HG03060 (cell line): ENCODE measurements around the gene CFAP99.
"Not testable (repeated sequence)": the region's sequence is repeated elsewhere in the genome, so short reads cannot be mapped to it uniquely, and the experiment has no call there.

Experiments used
- ATAC-seq: cut with Tn5 transposase; IDR thresholded peaks from one replicate; pipeline ENCODE4 v1.9.1; 2021; ENCODE audit warnings: low read depth, moderate number of reproducible peaks; ENCODE audit not compliant: unreplicated experiment

The CFAP99 gene

DNA sequence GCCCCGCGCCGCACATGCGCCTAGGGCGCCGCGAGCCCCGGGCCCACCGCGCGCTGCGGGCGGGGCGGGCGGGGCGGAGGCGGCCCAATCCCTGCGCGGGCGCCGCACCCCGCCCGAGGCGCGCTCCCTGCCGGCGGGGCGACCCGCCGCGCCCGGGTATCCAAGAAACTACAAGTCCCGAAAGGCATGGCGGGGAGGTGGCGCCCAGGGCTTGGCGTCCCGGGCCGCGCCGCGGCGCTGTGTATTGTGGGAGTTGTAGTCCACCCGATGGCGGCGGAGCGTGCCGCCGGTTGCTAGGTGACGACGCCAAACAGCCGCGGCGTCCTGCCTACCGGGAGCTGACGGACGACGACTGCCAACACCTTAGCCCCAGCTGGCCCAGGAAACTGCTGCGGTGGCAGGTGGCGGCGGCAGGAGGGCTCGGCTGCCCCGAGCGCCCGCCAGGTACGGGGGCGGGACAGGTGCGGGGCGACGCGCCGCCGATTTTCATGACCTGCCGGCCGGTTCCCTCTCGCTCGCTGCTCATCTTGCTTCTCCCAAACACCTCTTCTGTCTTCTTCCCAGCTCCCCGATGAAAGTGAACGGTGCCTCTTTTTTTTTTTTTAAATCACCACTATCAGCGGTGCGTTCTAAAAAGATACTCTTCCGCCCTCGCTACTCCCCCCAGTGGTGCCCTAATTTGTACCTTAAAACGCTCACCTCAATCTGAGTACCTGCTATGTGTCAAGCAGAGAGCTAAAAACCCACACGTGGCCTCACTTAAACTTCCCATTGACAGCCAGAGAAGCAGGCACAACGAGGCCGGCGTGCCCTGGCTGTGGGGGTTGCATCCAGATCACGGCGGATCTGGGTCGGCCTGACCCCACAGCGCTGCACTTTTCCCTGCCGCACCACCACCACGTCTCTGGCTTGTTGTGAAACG, at the start of gene CFAP99:
Gene CFAP99 (plus strand): TSS at position 306 of the 922 bp plus-strand sequence.
- peak; percentile 83 for ATAC-seq

DNA sequence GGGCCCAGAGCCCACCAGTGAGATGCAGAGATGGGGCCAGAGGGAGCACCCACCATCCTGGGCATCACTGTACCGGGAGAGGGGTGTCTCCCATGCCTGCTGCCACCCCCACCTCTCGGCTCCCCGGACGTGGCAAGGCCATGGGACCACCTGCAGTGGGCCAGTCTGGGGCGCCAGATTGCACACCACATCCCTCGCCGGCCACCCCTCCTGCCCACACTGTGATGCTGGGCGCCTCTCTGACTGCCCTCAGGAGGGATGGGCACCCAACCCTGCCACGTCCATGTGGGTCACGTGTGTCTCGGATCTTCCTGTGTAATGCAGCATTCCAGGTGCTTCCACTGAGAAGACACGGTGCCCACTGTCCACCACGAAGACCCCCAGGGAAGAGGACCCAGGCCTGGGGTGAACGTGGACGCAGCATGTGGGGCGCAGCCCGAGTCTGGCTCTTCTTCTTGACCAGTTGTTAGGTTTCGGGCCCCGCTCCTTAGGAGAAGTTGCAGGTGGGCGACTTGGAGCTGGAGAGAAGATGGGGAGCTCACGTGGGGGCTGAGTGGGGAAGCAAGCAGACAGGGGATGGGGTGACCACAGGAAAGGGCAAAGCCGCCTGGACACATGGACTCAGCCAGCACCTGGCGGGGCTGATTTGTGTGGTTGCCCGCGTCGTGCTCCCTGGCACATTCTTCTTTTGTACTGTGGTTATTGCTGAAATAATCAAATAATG, 48.0 kb upstream of the CFAP99 start:
- ATAC-seq, result no peak

DNA sequence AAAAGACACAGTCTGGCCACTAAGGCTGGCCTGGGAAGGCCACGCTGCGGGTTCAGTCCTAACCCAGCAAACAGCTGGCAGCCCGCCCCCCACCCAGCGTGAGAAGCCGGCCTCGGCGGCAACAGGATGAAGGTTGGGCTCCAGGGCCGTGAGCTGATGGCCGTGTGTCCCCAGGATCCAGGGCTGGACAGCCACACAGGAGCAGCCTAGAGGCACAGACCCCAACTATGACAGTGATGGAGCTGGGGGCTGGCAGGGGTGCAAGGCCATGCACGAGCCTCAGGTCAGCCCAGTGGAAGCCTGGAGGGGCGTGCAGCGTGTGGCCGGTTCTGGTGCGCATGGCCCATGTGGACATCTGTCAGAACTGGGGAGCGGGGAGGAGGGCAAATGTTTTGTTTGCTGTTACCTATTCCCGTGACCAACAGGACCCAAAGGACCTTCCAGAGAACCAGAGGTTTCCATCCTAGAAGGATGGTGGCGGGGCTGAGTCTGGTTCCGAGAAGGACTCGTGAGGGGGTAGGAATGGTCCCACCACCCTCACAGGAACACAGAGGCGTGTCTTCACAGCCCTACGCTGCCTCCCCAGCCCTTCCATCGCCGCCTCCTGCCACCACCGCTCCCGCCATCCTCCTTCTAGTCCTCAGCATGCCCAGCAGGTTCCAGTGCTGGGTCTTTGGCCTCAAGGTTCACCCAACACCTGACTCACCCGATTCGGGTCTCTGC, 46.8 kb upstream of the CFAP99 start:
- no peak for ATAC-seq

DNA sequence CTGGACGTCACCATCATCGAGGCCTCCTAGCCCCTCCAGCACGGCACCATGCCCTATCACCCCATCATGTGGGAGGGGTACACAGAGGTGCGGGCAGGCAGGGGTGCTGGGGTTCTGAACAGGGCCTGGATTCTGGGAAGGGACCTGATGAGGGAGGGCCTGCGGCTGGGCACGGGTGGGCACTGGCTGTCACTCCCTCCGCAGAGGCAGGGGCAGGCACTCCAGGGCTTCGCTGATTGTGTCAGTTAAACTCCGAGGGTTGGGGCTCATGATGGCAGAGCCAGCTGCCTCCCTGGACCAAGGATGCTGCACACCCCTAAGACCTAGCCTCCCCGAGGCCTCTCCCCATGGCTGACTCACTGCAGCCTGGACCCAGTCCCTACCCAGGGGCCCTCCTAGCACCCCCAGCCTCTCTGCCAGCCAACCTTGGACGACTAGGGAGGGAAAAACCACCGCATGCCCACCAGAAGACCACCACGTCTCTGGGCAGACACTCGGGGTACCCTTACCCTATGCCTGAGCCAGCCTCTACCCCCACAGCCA, 46.2 kb upstream of the CFAP99 start:
- ATAC-seq, result no peak

DNA sequence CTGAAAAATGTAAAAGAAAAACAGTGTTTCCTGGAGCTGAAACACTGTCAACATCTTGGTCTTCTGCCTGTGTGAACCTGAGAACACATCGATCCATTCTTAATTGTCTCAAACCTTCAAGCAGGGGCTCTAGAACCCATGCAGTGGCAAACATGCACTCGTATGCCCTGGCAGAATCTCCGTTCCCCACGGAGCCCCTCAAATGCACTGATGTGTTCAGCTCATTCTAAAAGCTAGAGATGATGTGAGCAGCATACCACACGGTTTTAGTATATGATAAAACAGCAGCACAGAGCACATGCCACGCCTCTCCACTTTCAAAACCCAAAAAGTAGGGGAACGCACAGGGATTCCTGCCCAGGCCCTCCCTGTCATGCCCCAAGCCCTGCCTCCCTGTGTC, 45.2 kb upstream of the CFAP99 start:
- no peak for ATAC-seq

DNA sequence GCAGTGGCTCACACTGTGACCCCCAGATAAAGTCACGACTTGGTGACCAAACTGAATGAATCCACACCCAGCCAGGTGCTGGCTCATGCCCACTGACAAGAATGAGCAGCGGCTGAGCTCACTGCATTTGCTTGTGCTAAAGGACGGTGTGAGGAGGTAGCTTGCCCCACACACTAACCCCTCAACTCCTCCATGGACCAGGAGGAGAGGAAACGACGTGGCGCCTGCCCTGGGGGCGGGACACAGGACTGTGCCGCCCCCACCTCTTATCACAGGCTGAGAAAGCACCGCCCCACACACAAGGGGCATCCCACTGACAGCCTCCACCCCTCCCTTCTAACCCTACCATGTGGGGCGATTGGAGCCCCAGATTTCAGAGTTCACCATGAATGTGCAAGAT, 43.3 kb upstream of the CFAP99 start:
- ATAC-seq, result no peak

DNA sequence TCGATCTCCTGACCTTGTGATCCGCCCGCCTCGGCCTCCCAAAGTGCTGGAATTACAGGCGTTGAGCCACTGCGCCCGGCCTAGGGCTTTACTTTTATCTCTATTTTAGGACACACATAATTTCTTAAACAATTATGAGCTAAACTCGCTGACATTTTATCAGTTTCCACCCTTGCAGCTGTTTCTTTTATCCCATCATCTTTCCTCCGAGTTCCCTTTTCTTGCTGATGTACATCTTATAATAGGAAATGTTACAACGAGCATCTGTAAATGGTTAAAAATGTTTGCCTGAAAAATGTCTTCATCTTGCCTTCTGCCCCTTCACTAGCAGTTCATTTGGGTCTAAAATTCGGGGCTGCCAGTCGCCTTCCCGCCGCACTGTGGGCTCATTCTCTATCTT, 41.5 kb upstream of the CFAP99 start:
- ATAC-seq, result no peak

DNA sequence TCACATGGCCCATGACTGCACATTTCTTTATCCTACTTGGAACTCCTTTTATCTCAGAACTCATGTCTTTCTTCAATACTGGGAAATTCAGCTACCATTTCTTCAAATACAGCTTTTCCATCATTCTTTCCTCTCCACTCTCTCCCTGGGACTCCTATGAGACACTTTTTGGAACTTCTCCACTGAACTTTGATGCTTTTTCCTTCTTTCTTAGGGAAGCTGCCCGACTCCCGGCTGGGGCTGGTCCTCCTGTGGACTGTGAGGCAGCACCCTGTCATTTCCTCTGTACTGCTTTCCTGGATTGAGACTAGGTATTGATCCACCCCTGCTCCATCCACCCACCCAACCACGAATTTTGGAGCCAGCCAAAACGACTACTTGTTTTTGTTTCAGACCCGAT, 40.4 kb upstream of the CFAP99 start:
- ATAC-seq, result no peak

DNA sequence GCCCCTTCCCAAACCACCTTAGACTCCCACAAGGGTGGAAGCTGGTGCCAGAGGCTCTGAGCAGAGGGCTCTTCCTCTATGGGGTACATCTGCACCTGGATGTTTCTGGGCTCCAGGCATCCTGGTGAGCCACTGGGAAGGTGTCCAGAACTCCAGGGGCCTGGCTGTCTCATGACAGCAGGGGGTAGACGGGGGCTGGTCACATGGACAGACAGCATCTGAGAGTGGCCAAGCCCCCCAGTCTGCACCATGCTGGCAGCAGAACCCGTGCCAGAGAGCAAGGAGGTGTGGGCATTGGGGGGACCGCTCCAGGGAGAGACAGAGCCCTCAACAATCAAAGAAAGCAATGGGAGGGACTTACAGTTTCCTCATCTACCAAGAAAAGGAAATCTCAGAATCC, 39.9 kb upstream of the CFAP99 start:
- no peak for ATAC-seq

DNA sequence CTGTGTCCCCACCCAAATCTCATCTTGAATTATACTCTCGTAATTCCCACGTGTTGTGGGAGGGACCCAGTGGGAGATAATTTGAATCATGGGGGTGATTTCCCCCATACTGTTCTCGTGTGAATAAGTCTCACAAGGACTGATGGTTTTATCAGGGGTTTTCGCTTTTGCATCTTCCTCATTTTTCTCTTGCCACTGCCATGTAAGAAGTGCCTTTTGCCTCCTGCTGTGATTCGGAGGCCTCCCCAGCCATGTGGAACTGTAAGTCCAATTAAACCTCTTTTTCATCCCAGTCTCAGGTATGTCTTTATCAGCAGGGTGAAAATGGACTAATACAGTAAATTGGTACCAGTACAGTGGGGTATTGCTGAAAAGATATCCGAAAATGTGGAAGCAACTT, 38.2 kb upstream of the CFAP99 start:
- ATAC-seq, result not testable (repeated sequence)

DNA sequence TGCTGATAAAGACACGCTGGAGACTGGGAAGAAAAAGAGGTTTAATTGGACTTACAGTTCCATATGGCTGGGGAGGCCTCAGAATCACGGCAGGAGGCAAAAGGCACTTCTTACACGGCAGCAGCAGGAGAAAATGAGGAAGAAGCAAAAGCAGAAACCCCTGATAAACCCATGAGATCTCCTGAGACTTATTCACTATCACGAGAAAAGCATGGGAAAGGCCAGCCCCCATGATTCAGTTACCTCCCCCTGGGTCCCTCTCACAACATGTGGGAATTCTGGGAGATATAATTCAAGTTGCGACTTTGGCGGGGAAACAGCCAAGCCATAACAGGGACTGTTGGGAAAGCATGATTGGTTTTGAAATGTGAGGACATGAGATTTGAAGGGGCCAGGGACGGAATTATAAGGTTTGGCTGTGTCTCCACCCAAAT, 36.0 kb upstream of the CFAP99 start:
- ATAC-seq, result not testable (repeated sequence)

DNA sequence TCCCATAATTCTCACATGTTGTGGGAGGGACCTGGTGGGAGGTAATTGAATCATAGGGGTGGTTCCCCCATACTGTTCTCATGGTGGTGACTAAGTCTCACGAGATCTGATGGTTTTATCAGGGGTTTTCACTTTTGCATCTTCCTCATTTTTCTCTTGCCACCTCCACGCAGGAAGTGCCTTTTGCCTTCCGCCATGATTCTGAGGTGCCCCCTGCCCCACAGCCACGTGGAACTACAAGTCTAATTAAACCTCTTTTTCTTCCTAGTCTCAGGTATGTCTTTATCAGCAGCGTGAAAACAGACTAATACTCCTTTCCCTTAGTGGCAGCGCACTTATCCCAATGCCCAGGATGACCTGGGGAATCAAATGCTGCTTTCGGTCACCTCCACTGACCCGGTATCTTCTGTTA, 35.5 kb upstream of the CFAP99 start:
- not testable (repeated sequence) for ATAC-seq

DNA sequence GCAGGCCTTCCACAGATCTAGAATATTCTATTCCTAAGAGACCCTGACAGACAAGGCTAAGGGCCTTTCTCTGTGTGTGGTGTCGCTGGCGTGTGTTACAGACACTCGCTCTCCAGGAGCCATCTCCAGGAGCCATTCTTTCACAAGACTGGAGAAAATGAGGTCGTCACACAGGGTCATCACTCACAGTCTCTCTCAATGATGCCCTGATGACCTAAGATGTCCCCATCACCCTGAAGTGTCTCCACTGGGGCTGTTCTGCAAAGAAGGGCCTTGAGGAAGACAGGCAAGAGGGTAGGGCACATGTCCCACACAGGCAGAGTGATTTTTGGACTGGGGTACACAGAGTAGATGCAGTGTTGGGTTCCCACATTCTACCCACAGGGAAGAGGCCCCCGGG, 35.0 kb upstream of the CFAP99 start:
- ATAC-seq, result no peak

DNA sequence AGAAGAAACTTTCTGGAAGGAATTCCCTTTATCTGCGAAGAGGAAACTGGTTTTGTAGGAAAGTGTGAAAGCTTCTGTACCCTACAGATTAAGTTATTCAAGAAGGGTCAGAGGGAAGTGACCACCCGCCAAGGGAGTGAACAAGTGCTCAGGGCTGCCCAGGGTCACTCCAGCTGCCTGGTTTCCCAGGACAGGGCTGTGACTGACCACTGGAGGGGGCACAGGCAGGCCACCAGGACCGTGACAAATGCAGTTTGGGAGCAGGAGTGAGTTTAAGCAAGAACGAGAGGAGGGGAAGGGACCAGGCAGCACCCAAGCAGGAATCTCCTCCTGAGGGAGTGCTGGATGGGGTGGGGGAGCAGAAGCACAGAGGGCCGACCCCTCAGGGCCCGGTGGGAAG, 34.5 kb upstream of the CFAP99 start:
- ATAC-seq, result no peak

DNA sequence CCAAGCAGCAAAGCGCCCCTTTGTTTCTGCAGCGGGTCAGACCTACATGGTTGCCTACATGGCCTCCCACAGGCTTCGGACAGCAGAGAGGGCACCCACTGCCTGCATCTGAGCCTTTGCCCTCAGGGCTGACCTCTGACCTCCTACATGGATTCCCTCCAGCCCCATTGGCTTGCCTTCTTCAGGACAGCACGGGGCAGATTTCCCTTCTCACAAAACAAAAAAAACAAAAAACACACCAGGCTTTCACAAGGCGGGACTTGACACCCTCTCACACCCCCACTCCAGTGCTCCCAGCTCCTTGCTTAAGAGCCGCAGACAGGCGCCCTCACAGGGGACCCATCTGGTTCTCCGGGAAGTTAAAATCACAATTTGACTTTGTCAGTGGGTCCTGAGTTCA, 33.2 kb upstream of the CFAP99 start:
- no peak for ATAC-seq

DNA sequence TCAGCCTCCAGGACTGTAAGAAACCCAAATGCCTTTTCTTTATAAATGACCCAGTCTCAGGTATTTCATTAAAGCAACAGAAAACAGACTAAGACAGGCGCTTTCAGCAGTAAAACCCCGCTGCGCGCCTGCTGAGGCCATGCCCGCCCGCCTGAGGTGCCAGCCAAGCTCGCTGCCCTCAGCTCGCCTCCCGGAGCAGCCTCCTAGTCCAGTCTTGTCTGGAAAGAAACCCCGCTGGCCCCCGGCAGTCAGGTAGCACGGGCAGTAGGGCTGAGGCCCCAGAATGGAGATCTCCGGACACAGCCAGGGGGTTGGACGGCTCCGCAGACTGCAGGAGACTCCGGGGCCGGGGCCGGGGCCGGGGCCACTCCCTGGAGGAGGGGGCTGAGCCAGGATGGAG, 32.0 kb upstream of the CFAP99 start:
- ATAC-seq, result no peak

DNA sequence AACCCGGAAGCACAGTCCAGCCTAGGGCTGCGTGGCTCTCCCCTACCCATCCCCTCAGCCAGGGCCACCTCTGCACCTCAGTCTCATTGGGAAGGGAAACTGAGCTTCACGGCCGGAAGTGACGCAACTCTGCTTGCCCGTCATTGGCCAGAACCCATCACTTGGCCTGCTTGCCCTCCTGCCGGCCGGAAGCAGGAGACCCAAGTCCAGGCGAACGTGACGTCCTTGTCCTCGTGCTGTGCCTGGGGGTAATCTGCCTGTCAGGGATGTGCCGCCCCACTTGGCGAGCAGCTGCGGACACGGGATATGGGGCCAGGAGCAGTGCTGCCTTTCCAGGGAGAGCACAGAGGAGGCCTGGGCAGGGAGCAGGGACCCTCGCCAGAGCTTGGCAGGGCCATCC, 31.5 kb upstream of the CFAP99 start:
- no peak for ATAC-seq

DNA sequence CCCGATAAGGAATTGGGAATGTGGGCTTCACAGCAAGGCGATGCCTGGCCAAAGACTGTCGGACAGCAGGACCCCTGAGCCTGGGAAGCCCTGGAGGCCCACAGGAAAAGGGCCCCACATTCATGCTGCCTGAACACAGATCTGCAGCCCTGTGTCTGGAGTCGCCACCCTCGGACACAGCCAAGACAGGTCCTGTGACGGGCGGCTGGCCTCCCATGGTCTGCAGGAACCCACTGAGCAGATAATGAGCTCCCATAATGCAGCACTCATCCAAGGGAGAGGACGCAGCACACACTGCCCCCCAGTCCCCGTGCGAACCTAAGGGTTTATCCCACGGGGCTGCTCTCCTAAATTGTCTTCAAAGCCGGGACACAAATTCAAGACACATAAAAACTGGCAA, 30.9 kb upstream of the CFAP99 start:
- no peak for ATAC-seq

DNA sequence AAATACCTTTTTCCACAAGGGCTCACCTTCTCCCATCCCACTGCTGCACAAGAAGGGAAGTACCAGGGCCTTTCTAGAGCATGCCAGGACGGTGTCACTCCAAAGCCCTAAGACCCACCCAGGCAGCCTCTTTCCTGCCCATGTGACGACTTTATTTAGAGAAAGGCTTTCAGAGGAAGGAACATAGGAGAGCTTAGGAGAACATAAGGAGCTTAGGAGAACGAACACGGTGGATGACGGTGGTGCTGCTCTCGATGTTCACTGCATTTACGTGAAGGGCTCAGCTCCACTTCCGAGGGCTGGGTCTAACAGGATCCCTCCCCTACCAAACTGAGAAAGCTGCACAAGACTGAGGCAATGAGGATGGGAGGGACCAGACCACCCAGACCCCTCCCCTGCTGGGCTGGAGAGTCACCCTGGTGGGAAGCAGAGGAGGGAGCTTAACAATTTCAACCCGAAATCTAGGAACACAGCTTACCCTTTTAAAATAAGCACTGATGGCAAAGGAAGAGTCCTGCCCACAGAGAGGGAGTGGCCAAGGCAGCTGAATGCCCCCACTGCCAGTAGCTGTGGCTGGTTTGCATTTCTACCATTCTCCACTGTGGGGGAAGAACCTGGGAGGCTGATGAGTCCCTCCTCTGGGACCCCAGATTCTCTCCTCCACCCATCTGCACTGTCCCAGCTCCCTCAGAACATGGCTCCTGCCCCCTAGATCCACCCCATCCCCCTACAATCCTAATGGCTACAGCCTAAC, 30.1 kb upstream of the CFAP99 start:
- ATAC-seq, result no peak

DNA sequence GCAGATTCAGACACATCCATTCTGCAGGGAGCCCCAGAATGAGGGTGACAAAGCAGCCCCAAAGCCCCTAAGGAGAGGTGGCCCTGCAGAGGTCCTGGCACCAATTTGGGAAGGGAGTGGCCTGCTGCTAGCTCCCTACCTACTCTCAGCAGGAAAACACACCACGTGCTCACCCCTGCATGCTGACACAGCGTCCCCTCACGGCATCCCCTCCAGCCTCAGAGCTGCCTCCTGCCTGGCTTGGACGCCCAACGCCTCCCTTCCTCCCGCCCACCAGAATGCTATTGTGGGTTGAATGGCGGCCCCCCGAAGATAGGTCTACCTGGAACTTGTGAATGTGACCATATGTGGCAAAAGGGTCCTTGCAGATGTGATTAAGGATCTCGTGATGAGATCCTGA, 29.1 kb upstream of the CFAP99 start:
- ATAC-seq, result no peak
